Activated CD4-positive, alpha-beta memory T cell treated with anti-CD3 and anti-CD28 coated beads for 36 hours (primary cell): Measurements from ENCODE around the gene CNOT4. TPM values are rescaled to one million over a fixed set of nuclear protein-coding genes. Genes with fewer than 3 reads are reported as not detected.

Experiments
- CTCF ChIA-PET: fragments of 350-600 bp; sonication (Branson Sonifier 250); formaldehyde crosslinking; loops from one replicate; lab custom pipeline; 2021; ENCODE audit warnings: antibody characterized with exemption, inconsistent platforms; lab: Charles Lee
- POLR2A ChIA-PET: fragments of 350-600 bp; sonication (Branson Sonifier 250); formaldehyde crosslinking; loops from one replicate; lab custom pipeline; 2021; ENCODE audit warnings: antibody characterized with exemption; lab: Charles Lee
- DNase-seq: peaks from one replicate; pipeline ENCODE4 v3.0.0-alpha.2; 2020
- H3K27ac Mint-ChIP-seq: one replicate; pipeline ENCODE4 v1.8.0; 2021; ENCODE audit warnings: mixed read lengths
- H3K27me3 Mint-ChIP-seq: one replicate; pipeline ENCODE4 v1.8.0; 2021; ENCODE audit warnings: mixed read lengths
- H3K36me3 Mint-ChIP-seq: one replicate; pipeline ENCODE4 v1.8.0; 2021; ENCODE audit warnings: mixed read lengths
- H3K4me1 Mint-ChIP-seq: one replicate; pipeline ENCODE4 v1.8.0; 2021; ENCODE audit warnings: low read depth, mixed read lengths
- H3K4me3 Mint-ChIP-seq: one replicate; pipeline ENCODE4 v1.8.0; 2021; ENCODE audit warnings: mild to moderate bottlenecking, mixed read lengths
- H3K9me3 Mint-ChIP-seq: one replicate; pipeline ENCODE4 v1.8.0; 2021; ENCODE audit warnings: mixed read lengths
- intact Hi-C: fragments of 100-400 bp; cut with micrococcal nuclease; formaldehyde crosslinking; loops from one replicate; pipeline ENCODE4 v1.15.1; 2023
- total RNA-seq, 2 experiments: library from RNA; stranded (reverse); gene quantifications; one replicate each; pipeline ENCODE4 v1.2.3, GENCODE V29; 2021

CNOT4 gene
- total RNA-seq, 2 experiments from 2014 or later, result 16.1 to 17.4 TPM

DNA sequence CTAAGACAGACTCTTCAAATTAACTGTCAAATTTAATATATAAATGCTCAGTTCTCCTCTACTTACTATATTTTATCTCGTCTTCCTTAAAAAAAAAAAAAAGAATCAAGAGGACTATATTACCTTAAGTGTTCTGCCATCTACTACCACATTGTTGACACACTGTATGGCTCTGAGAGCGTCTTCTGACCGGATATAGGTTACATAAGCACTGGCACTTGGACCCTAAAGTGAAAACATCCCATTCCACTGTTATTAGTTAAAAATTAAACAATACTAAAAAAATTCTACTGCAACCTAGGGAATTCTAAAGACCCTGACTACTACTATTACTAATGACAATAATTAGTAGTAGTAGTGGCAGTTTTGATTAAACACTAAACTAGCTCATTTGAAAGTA lies 95.7 kb downstream of the CNOT4 start:
- H3K27me3 Mint-ChIP-seq, result no peaks in the 10 kb centered on the region
- DNase-seq, result no peak
- no peaks in the 10 kb centered on the region for H3K9me3 Mint-ChIP-seq
- ChIA-PET CTCF (interaction anchor here (0.8 to 1.6 kb wide), 2 partner anchors 10 to 144 kb away, joined by 3 to 6 read pairs; partner anchors contain the start of gene NUP205), POLR2A (no interaction called here)
- no peak overlapping the region for H3K27ac Mint-ChIP-seq
- H3K4me1 Mint-ChIP-seq, result peaks cover 6% of the 10 kb centered on the region
- H3K4me3 Mint-ChIP-seq, result no peak overlapping the region
- intact Hi-C loops, result loop anchor here (2.0 kb wide), 1 partner anchor 145 kb away; no protein-coding TSS in a partner anchor
- H3K36me3 Mint-ChIP-seq, result peaks cover 14% of the 10 kb centered on the region

DNA sequence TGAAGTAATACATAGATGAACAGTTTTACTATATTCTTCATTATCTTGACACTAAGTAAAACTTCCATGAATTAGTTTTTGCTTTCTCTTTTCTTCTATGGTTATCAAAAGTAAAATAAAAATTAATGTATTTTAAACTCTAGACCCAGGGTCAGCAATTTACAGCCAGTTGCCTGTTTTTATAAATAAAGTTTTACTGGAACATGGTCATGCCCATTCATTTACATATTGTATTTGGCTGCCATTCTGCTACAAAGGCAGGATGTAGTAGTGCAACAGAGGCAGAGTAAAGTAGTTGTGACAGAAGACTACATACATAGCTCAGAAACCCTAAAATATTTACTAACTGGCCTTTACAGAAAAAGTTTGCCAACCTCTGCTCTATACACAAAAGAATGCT lies 98.8 kb downstream of the CNOT4 start:
- Mint-ChIP-seq H3K36me3 (peaks cover 23% of the 10 kb centered on the region), H3K27ac (no peak overlapping the region), H3K27me3 (no peaks in the 10 kb centered on the region), H3K4me1 (peaks cover 8% of the 10 kb centered on the region), H3K9me3 (no peaks in the 10 kb centered on the region), H3K4me3 (no peak overlapping the region)
- intact Hi-C loops, result no loop called here
- DNase-seq, result no peak
- ChIA-PET CTCF (interaction anchor here (1.0 to 1.3 kb wide), 2 partner anchors 90 to 131 kb away, joined by 3 read pairs; no protein-coding TSS in a partner anchor), POLR2A (no interaction called here)

DNA sequence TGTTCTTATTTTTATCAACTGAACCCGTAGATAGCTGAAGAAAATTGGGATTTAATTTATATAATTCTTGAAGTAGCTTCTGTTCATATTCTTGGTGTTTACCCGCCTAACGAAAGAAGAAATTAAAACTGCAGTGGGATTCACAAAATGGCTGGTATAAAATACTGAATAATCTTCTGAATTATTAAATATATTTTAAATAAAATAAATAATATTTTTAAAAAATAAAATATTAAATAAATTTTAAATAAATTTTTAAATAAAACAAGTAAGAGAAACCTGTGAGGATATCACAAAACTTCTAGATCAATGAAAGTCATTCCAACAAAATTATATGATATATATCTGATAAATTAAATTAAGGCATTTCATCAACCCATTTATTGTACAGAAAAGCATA lies 99.4 kb downstream of the CNOT4 start:
- H3K4me1 Mint-ChIP-seq, result peaks cover 8% of the 10 kb centered on the region
- no peaks in the 10 kb centered on the region for H3K9me3 Mint-ChIP-seq
- no peak for DNase-seq
- H3K4me3 Mint-ChIP-seq, result no peak overlapping the region
- intact Hi-C loops, result no loop called here
- POLR2A ChIA-PET, result no interaction called here
- peaks cover 23% of the 10 kb centered on the region for H3K36me3 Mint-ChIP-seq
- H3K27me3 Mint-ChIP-seq, result no peaks in the 10 kb centered on the region
- CTCF ChIA-PET, result interaction anchor here (1.2 to 1.4 kb wide), 2 partner anchors 136 to 163 kb away, joined by 3 to 4 read pairs; no protein-coding TSS in a partner anchor
- H3K27ac Mint-ChIP-seq, result no peak overlapping the region

DNA sequence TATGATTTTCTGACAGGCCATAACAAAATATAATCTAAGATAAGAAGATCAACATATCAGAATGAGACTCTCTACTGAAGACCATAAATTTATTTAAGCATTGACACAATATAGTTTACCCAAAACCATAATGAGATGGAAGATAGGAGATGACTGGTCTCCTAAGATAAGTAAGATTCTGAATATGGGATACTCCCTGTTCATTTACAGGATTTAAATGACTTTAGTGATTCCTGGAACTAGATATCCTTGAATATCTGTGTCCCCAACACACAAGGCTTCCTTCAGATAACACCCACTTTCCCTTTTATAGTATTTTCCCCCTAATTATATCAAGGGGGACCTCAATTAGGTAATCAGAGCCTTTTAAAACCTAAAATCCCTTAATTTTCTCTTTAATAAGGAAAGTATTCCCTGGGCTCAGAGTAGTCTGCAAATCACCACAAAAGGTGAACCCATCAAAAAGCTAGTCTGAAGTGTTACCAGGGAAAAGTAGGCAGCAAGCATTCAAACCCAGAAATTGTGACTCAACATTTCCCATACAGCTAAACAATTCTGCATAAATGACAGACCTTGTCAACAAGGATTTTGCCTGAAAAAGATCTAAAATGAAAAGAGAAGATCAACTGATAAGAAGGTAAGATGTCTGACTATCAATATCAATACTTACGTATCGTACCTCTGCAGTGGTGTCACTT lies 99.9 kb downstream of the CNOT4 start:
- ChIA-PET POLR2A (no interaction called here), CTCF (interaction anchor here (0.6 to 1.4 kb wide), 3 partner anchors 136 to 570 kb away, joined by 3 to 4 read pairs (median 3); no protein-coding TSS in a partner anchor)
- Mint-ChIP-seq H3K27ac (no peak overlapping the region), H3K36me3 (peaks cover 23% of the 10 kb centered on the region), H3K27me3 (no peaks in the 10 kb centered on the region), H3K4me3 (no peak overlapping the region), H3K4me1 (peaks cover 8% of the 10 kb centered on the region), H3K9me3 (no peaks in the 10 kb centered on the region)
- DNase-seq, result no peak
- intact Hi-C loops, result no loop called here

DNA sequence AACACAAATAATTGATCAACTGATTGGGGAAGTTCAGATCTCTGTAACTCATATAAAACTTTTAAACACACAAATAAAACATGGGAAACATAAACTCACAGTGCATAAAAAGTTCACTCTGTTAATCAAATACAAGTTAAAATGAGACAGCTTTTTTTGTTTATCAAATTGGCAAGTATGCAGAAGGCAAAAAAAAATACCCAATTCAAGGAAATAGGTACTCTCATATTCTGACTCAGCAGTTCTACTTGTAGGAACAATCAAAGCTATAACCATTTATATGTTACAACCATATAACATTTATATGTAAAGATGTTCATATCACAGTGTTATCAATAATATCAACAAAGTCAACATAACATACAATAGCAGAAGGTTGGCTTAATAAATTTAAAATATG lies 102.0 kb downstream of the CNOT4 start:
- Mint-ChIP-seq H3K9me3 (no peaks in the 10 kb centered on the region), H3K27ac (no peak overlapping the region), H3K36me3 (peaks cover 18% of the 10 kb centered on the region), H3K4me3 (no peak overlapping the region), H3K4me1 (peaks cover 8% of the 10 kb centered on the region), H3K27me3 (no peaks in the 10 kb centered on the region)
- no peak for DNase-seq
- intact Hi-C loops, result no loop called here
- ChIA-PET CTCF (no interaction called here), POLR2A (no interaction called here)

DNA sequence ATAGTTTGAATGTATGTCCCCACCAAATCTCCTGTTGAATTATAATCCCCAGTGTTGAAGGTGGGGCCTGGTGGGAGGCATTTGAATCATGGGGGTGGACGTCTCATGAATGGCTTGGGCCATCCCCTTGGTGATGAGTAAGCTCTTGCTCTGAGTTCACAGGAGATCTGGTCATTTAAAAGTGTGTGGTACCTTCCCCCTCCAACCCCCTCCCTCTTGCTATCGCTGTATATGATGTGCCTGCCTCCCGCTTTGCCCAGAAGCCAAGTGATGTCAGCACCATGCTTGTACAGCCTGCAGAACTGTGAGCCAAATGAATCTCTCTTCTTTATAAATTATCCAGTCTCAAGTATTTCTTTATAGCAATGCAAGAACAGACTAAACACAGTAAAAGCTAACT lies 103.0 kb downstream of the CNOT4 start:
- intact Hi-C loops, result no loop called here
- no peaks in the 10 kb centered on the region for H3K9me3 Mint-ChIP-seq
- no peaks in the 10 kb centered on the region for H3K27me3 Mint-ChIP-seq
- ChIA-PET CTCF (no interaction called here), POLR2A (no interaction called here)
- H3K27ac Mint-ChIP-seq, result no peak overlapping the region
- H3K4me1 Mint-ChIP-seq, result peaks cover 8% of the 10 kb centered on the region
- peaks cover 18% of the 10 kb centered on the region for H3K36me3 Mint-ChIP-seq
- no peak overlapping the region for H3K4me3 Mint-ChIP-seq
- no peak for DNase-seq

DNA sequence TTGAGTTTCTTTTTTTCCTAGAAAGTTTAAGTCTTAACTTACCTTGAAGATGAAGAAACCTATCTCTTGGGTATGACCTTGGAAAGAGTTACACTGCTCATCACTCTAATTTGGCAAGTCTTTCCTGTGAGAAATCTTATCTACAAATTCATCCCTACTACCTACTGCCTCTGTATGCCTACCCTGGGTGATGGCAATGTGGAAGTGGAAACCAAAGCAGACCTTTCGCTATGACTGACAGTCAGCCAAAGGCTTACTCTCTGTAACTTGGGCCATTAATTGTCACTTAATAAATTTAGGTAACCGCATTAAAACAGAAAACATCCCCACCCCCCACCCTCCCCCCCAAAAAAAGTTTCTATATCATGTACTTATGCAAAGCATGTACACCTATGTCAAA lies 103.9 kb downstream of the CNOT4 start:
- Mint-ChIP-seq H3K27ac (no peak overlapping the region), H3K27me3 (no peaks in the 10 kb centered on the region), H3K4me3 (no peak overlapping the region), H3K36me3 (peaks cover 16% of the 10 kb centered on the region), H3K9me3 (no peaks in the 10 kb centered on the region), H3K4me1 (peaks cover 8% of the 10 kb centered on the region)
- no peak for DNase-seq
- intact Hi-C loops, result no loop called here
- ChIA-PET POLR2A (no interaction called here), CTCF (no interaction called here)

DNA sequence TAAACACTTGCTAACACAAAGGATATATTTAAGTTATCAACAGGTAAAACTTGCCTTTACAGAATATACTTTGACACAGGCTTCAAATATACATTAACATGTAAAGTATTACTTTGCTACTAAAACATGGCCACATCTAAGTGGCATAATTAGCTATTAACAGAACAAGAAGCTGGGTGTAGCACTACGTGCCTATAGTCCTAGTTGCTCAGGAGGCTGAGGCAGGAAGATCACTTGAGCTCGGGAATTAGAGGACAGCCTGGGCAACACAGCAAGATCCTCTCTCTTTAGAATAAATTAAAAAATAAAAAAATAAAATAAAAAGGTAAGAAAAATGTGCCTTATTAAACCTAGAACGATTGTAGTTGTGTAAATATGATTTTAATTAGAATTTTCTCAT lies 106.6 kb downstream of the CNOT4 start:
- intact Hi-C loops, result no loop called here

DNA sequence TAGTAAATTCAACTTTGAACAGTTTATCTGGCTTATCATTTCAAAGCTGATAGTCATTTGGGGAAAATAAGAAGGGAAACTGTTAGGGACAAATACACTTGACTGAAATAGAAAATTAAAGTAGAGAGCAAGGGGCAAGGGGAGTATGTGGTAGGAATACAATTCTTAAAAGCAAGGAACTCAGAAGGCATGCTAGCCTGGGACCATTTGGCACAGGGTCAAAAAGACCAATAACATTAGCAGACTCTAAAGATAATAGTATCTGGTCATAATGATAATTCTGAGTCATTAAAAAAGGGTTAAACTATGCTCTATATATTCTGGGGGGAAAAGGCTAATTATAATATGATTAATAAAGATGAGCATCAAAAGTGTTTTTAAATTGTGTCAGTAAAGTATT lies 112.2 kb downstream of the CNOT4 start:
- Mint-ChIP-seq H3K9me3 (no peaks in the 10 kb centered on the region), H3K27ac (no peak overlapping the region), H3K4me3 (no peak overlapping the region), H3K4me1 (no peaks in the 10 kb centered on the region), H3K27me3 (no peaks in the 10 kb centered on the region), H3K36me3 (peaks cover 22% of the 10 kb centered on the region)
- CTCF ChIA-PET, result no interaction called here
- intact Hi-C loops, result no loop called here
- POLR2A ChIA-PET, result no interaction called here
- no peak for DNase-seq

More for the DNA sequence above, 106.6 kb downstream of the CNOT4 start:
- no peak overlapping the region for H3K27ac Mint-ChIP-seq
- CTCF ChIA-PET, result no interaction called here
- peaks cover 10% of the 10 kb centered on the region for H3K36me3 Mint-ChIP-seq
- no peak overlapping the region for H3K4me3 Mint-ChIP-seq
- POLR2A ChIA-PET, result no interaction called here
- H3K4me1 Mint-ChIP-seq, result no peaks in the 10 kb centered on the region
- DNase-seq, result no peak
- H3K9me3 Mint-ChIP-seq, result no peaks in the 10 kb centered on the region
- no peaks in the 10 kb centered on the region for H3K27me3 Mint-ChIP-seq

DNA sequence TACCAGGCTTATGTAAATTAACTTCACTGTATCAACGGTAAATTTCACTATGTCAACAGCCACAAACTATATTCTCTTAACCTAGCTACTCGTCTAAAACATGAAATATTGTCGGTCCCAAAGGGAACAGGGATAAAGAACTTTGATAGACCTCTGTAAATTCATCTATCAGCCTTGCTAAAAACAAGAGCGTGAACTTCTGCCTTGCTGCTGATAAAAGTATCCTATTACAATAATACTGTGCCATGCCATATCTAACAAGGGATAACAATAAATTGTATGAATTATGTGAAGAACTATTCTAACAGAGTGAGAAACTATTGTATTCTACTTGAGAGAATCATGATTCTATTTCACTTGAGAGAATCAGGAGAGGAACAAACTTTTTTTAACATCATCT lies 117.2 kb downstream of the CNOT4 start:
- H3K9me3 Mint-ChIP-seq, result no peaks in the 10 kb centered on the region
- ChIA-PET POLR2A (no interaction called here), CTCF (no interaction called here)
- H3K4me1 Mint-ChIP-seq, result no peaks in the 10 kb centered on the region
- H3K36me3 Mint-ChIP-seq, result peaks cover 26% of the 10 kb centered on the region
- intact Hi-C loops, result no loop called here
- DNase-seq, result no peak
- H3K27me3 Mint-ChIP-seq, result no peaks in the 10 kb centered on the region
- H3K27ac Mint-ChIP-seq, result no peak overlapping the region
- no peak overlapping the region for H3K4me3 Mint-ChIP-seq

DNA sequence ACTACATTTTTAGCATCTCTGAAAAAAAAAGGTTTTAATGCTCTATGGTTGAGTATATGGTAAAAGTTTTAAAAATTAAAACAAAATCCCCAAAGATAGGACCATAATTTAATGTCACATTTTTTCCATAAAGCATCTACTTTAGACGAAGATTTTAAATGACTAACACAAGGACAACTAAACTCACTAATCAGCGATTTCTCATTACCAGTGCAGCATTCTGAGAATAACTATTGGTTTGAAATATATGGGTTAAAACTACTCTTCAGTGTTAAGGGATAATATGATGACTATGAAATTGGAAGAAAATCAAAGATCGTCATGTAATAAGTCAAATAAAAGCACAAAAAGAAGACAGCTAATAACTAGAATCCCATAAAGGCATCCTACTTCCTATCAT lies 118.4 kb downstream of the CNOT4 start:
- Mint-ChIP-seq H3K36me3 (peaks cover 24% of the 10 kb centered on the region), H3K27ac (no peak overlapping the region), H3K27me3 (no peaks in the 10 kb centered on the region), H3K4me3 (no peak overlapping the region), H3K9me3 (no peaks in the 10 kb centered on the region), H3K4me1 (no peaks in the 10 kb centered on the region)
- ChIA-PET CTCF (no interaction called here), POLR2A (no interaction called here)
- intact Hi-C loops, result no loop called here
- DNase-seq, result no peak

DNA sequence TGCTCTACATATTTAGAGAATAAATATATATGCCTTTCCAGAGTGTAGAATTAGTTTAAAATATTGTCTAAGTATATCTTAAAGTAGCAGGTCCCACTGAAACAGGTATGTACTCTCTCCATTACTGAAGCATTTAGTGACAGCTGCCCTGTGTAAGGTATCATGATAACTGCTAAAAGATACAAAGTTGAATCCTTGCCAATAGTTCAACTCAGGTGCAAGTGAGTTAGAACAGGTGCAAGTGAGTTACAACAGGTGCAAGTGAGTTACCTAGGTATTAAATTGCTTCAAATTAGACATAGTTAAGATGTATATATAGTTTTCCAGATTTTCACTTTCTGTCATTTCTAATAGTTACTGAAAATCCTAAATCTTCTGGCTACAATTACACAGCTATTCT lies 119.1 kb downstream of the CNOT4 start:
- Mint-ChIP-seq H3K27ac (no peak overlapping the region), H3K9me3 (no peaks in the 10 kb centered on the region), H3K36me3 (peaks cover 26% of the 10 kb centered on the region), H3K4me3 (no peak overlapping the region), H3K4me1 (no peaks in the 10 kb centered on the region), H3K27me3 (no peaks in the 10 kb centered on the region)
- CTCF ChIA-PET, result interaction anchor here (0.7 kb wide), 1 partner anchor 374 kb away, joined by 3 read pairs; no protein-coding TSS in a partner anchor
- no peak for DNase-seq
- POLR2A ChIA-PET, result no interaction called here
- intact Hi-C loops, result no loop called here

DNA sequence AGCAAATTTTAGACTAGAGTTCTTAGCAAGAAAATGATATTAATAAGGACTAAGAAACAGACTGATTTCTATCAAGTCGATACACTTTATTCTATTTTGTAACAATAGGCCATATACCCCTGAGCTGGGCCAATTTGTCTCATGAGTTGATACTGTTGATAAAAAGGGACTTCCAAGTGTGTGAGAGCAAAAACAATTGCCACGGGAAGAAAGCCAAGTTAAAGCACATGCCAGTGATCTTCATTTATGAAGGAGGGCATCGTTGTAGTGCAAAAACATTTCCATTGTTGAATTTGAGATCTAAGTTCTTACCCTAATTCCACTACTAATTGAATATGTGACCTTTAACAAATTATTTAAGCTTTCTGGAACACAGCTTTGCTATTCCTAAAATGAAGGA lies 119.9 kb downstream of the CNOT4 start:
- Mint-ChIP-seq H3K36me3 (peaks cover 22% of the 10 kb centered on the region), H3K4me3 (no peak overlapping the region), H3K27ac (no peak overlapping the region), H3K27me3 (no peaks in the 10 kb centered on the region), H3K4me1 (no peaks in the 10 kb centered on the region), H3K9me3 (no peaks in the 10 kb centered on the region)
- ChIA-PET POLR2A (no interaction called here), CTCF (no interaction called here)
- no peak for DNase-seq
- intact Hi-C loops, result no loop called here
